Keratinocyte (primary cell): ENCODE results near the gene TLCD3A.
A peak's percentile ranks its signal among the peaks of the same experiment; 100 is the strongest.

Source experiments
- CTCF ChIP-seq, 3 experiments: IDR thresholded peaks in 1 of 3; conservative IDR thresholded peaks in 1 of 3; optimal IDR thresholded peaks in 1 of 3; 2 replicates in 2 of 3; 3 replicates in 1 of 3; pipeline versions ENCODE3 to v1.5.1; 2011; ENCODE audit warnings: low read length in 3 of 3, mild to moderate bottlenecking in 3 of 3, moderate library complexity in 2 of 3, control low read depth in 1 of 3, inconsistent platforms in 1 of 3; ENCODE audit not compliant: insufficient read depth in 2 of 3; ENCODE audit errors: extremely low read depth in 1 of 3
- EZH2 ChIP-seq: IDR thresholded peaks from one replicate; pipeline ENCODE4 v1.6.1; 2012; ENCODE audit warnings: inconsistent platforms, mild to moderate bottlenecking, low read length, moderate library complexity

GRCh38 chr17:781805-782731, 49.7 kb downstream of the TLCD3A start, which contains the start of the genes GLOD4 and MRM3:
- TF ChIP-seq CTCF (optimal IDR thresholded peaks at IDR 0.05 in 1 of 3, IDR thresholded peaks at IDR 0.05 in 1 of 3, conservative IDR thresholded peaks at IDR 0.05 in 1 of 3; ENCODE audit: extremely low read depth in 1 of 3, insufficient read depth in 2 of 3, low read length in 3 of 3) (peak in 1 of 3 experiments; percentile 18), EZH2 (no peak)
